Chondrocyte (in vitro differentiated cells): Measurements from ENCODE around the gene PACSIN1. TPM values are rescaled to one million over a fixed set of nuclear protein-coding genes. Genes with fewer than 3 reads are reported as not detected.

Experiments
- DNase-seq: peaks from one replicate; pipeline ENCODE4 v3.0.0; 2021; ENCODE audit warnings: mixed read lengths, low spot score
- H3K27ac Mint-ChIP-seq: one replicate; pipeline ENCODE4 v1.8.0; 2021; ENCODE audit warnings: mild to moderate bottlenecking, moderate library complexity, mixed read lengths; ENCODE audit not compliant: unreplicated experiment
- H3K27me3 Mint-ChIP-seq: 2 replicates; pipeline ENCODE4 v1.8.0; 2021; ENCODE audit warnings: low read depth, mixed read lengths
- H3K36me3 Mint-ChIP-seq: 2 replicates; pipeline ENCODE4 v1.8.0; 2021; ENCODE audit warnings: low read depth, mixed read lengths
- H3K4me1 Mint-ChIP-seq: 2 replicates; pipeline ENCODE4 v1.8.0; 2021; ENCODE audit warnings: low read depth, mild to moderate bottlenecking, mixed read lengths
- H3K4me3 Mint-ChIP-seq: one replicate; pipeline ENCODE4 v1.8.0; 2021; ENCODE audit warnings: mild to moderate bottlenecking, moderate library complexity, mixed read lengths; ENCODE audit not compliant: unreplicated experiment
- H3K9me3 Mint-ChIP-seq: 2 replicates; pipeline ENCODE4 v1.8.0; 2021; ENCODE audit warnings: low read depth, mixed read lengths
- CTCF ChIP-seq: fragments of 200-600 bp; sonication (generic); IDR thresholded peaks from 2 replicates; pipeline ENCODE4 v1.5.0; 2021; ENCODE audit warnings: antibody characterized with exemption, mild to moderate bottlenecking, moderate library complexity
- total RNA-seq: library from RNA; stranded (reverse); gene quantifications from 3 replicates; pipeline ENCODE4 v1.2.1, GENCODE V29; 2021

Gene PACSIN1
- total RNA-seq, 1 donor from 2014 or later = 0.15 TPM

GRCh38 chr6:34580707-34581560 lies 115.1 kb downstream of the PACSIN1 start:
- TF ChIP-seq CTCF = no peak
- H3K4me3 Mint-ChIP-seq = no peak overlapping the region
- no peak overlapping the region for H3K27ac Mint-ChIP-seq

GRCh38 chr6:34581561-34581920 lies 115.7 kb downstream of the PACSIN1 start:
- no peaks in the 10 kb centered on the region for H3K9me3 Mint-ChIP-seq
- H3K4me3 Mint-ChIP-seq = no peak overlapping the region
- no peak overlapping the region for H3K27ac Mint-ChIP-seq
- H3K4me1 Mint-ChIP-seq = no peaks in the 10 kb centered on the region
- TF ChIP-seq CTCF = no peak
- H3K27me3 Mint-ChIP-seq = no peaks in the 10 kb centered on the region
- no peaks in the 10 kb centered on the region for H3K36me3 Mint-ChIP-seq
- DNase-seq = peak; percentile 57

More at GRCh38 chr6:34580707-34581560, 115.1 kb downstream of the PACSIN1 start:
- Mint-ChIP-seq H3K9me3 (no peaks in the 10 kb centered on the region), H3K4me1 (no peaks in the 10 kb centered on the region), H3K27me3 (no peaks in the 10 kb centered on the region), H3K36me3 (no peaks in the 10 kb centered on the region)
- DNase-seq = peak; percentile 25

GRCh38 chr6:34583461-34583860 lies 117.6 kb downstream of the PACSIN1 start:
- TF ChIP-seq CTCF = no peak
- Mint-ChIP-seq H3K4me1 (no peaks in the 10 kb centered on the region), H3K9me3 (no peaks in the 10 kb centered on the region), H3K4me3 (no peak overlapping the region), H3K27ac (no peak overlapping the region), H3K36me3 (peaks cover 4% of the 10 kb centered on the region), H3K27me3 (no peaks in the 10 kb centered on the region)
- DNase-seq = peak; percentile 70

DNA sequence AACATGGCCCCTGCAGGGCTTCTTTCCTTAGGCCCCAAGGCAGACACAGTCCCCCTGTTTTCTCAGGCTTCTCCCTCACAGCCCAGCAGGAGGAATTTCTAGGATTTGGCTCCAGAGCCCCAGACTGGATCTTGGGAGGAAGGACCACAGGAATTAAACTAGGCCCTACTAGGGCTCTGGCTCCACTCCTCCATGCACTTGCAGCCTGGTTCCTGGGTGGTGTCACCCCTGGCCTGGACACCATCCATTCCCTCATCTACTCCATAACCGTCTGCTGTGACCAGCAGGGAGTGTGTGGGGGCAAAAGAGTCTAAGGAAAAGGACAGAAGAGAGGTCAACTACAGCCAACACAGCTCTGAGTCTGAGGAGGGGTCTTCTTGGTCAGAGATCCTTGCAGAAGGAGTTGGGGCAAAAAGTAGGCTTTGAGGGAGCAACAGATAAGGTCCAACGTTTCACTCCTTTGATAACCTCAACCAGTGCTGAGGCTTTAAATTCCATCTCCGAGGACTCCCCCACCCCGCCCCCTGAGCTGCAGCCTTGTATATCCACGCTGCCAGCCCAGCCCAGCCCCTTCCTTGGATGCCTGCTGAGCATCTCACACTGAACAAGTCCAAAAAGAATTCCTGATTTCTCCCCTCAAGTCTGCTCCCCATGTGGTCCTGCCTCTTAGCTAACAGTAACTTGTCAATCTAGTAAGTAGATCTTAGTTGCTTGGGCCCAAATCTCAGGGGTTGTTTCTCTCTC lies 118.2 kb downstream of the PACSIN1 start:
- no peaks in the 10 kb centered on the region for H3K9me3 Mint-ChIP-seq
- H3K4me1 Mint-ChIP-seq = no peaks in the 10 kb centered on the region
- no peak for TF ChIP-seq CTCF
- no peaks in the 10 kb centered on the region for H3K27me3 Mint-ChIP-seq
- H3K36me3 Mint-ChIP-seq = peaks cover 4% of the 10 kb centered on the region
- H3K4me3 Mint-ChIP-seq = no peak overlapping the region
- DNase-seq = peak; percentile 44
- no peak overlapping the region for H3K27ac Mint-ChIP-seq

GRCh38 chr6:34584694-34585093 lies 118.8 kb downstream of the PACSIN1 start:
- Mint-ChIP-seq H3K4me1 (no peaks in the 10 kb centered on the region), H3K9me3 (no peaks in the 10 kb centered on the region), H3K27me3 (no peaks in the 10 kb centered on the region), H3K36me3 (peaks cover 4% of the 10 kb centered on the region), H3K27ac (no peak overlapping the region), H3K4me3 (no peak overlapping the region)
- TF ChIP-seq CTCF = no peak
- DNase-seq = peak; percentile 43

Other genes with a start within 250 kb of the PACSIN1 start
- gene HMGA1, start 229.2 kb upstream of the PACSIN1 start, total RNA-seq = 33.4 to 55.2 TPM (median 37.8 TPM) in 3 replicates
- 15.5 to 19.0 TPM (median 18.0 TPM) in 3 replicates for gene SMIM29, start 217.1 kb upstream of the PACSIN1 start, total RNA-seq
- gene NUDT3, start 73.4 kb upstream of the PACSIN1 start, total RNA-seq = 21.6 to 25.9 TPM (median 22.0 TPM) in 3 replicates
- 751 to 941 TPM (median 771 TPM) in 3 replicates for gene RPS10, start 40.0 kb upstream of the PACSIN1 start, total RNA-seq
- gene SPDEF, start 90.3 kb downstream of the PACSIN1 start, total RNA-seq = 0.10 TPM in 1 of 3 replicates, not detected in the others
- 41.0 to 45.9 TPM (median 42.4 TPM) in 3 replicates for gene ILRUN, start 230.7 kb downstream of the PACSIN1 start, total RNA-seq